Esophagus muscularis mucosa (tissue), 4 donors: Measurements from ENCODE around the gene HERC2.

Source experiments
- CTCF ChIP-seq, 3 experiments: fragments of 200-600 bp in 2 of 3; fragments of 450-650 bp in 1 of 3; sonication (generic) in 2 of 3; IDR thresholded peaks; one replicate each; pipeline ENCODE4 v1.5.1; 2017 to 2019; ENCODE audit warnings: antibody characterized with exemption in 3 of 3, mild to moderate bottlenecking in 2 of 3, moderate library complexity in 1 of 3
- EP300 ChIP-seq: sonication (generic); formaldehyde crosslinking; IDR thresholded peaks from one replicate; pipeline ENCODE4 v1.6.1; 2017; ENCODE audit warnings: antibody characterized with exemption
- POLR2A ChIP-seq: fragments of 450-650 bp; IDR thresholded peaks from one replicate; pipeline ENCODE4 v1.6.1; 2017; ENCODE audit warnings: antibody characterized with exemption, moderate library complexity, mild to moderate bottlenecking, low read depth

DNA sequence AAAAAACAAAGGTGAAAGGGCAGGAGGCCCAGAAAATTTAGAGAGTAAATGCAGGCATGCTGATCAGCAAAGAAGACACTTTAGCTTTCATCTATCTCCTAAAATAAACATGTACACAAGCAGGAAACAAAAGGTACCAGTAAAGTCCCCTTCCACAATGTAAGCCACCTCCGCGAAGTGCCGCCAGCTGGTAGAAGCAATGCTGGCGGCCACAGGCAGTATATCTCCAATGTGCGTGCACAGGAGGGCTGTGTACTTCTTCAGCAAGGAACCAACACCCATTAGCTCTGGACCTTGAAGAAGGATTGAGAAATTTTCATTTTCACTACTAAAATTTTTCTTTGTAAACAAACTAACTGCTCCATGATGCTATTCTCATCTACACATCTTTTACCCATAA, 75.4 kb downstream of the HERC2 start:
- TF ChIP-seq CTCF (IDR thresholded peaks at IDR 0.05): no peak
- TF ChIP-seq EP300: no peak
- no peak for TF ChIP-seq POLR2A
